Mucosa of rectum (tissue), 2 donors: Measurements from ENCODE around the gene ACTL7B.
"Not testable (repeated sequence)": the region's sequence is repeated elsewhere in the genome, so short reads cannot be mapped to it uniquely, and the experiment has no call there.

Source experiments
- H3K27ac ChIP-seq, 2 donors: one replicate each; pipeline ENCODE4 v1.7.0; 2013; ENCODE audit warnings: inconsistent platforms in 2 of 2, low read depth in 2 of 2, low read length in 2 of 2
- H3K27me3 ChIP-seq, 2 donors: one replicate each; pipeline ENCODE4 v1.7.0; 2013; ENCODE audit warnings: low read length in 2 of 2; ENCODE audit not compliant: control insufficient read depth in 2 of 2, insufficient read depth in 2 of 2
- H3K36me3 ChIP-seq, 2 donors: one replicate each; pipeline ENCODE4 v1.7.0; 2013; ENCODE audit warnings: low read length in 2 of 2; ENCODE audit not compliant: control insufficient read depth in 2 of 2, insufficient read depth in 2 of 2
- H3K4me1 ChIP-seq, 2 donors: one replicate each; pipeline ENCODE4 v1.7.0; 2013; ENCODE audit warnings: low read length in 2 of 2, mild to moderate bottlenecking in 1 of 2; ENCODE audit not compliant: control insufficient read depth in 2 of 2, insufficient read depth in 2 of 2
- H3K4me3 ChIP-seq, 2 donors: one replicate each; pipeline ENCODE4 v1.7.0; 2013; ENCODE audit warnings: low read length in 2 of 2
- H3K9ac ChIP-seq, 2 donors: one replicate each; pipeline ENCODE4 v1.7.0; 2013; ENCODE audit warnings: low read length in 2 of 2, low read depth in 1 of 2, mild to moderate bottlenecking in 1 of 2
- H3K9me3 ChIP-seq, 2 donors: one replicate each; pipeline ENCODE4 v1.7.0; 2013; ENCODE audit warnings: low read length in 2 of 2; ENCODE audit not compliant: control insufficient read depth in 2 of 2
- donor health status: healthy.
- donor health status: Normal muscosa, but diverticular disease.

The ACTL7B gene

GRCh38 chr9:108845947-108846346 is 9.8 kb downstream of the ACTL7B start:
- no peak overlapping the region for H3K27ac ChIP-seq
- H3K9ac ChIP-seq, result no peak overlapping the region
- no peaks in the 10 kb centered on the region for H3K27me3 ChIP-seq
- H3K4me3 ChIP-seq, result no peak overlapping the region
- no peaks in the 10 kb centered on the region for H3K4me1 ChIP-seq
- H3K36me3 ChIP-seq, result no peaks in the 10 kb centered on the region
- no peaks in the 10 kb centered on the region for H3K9me3 ChIP-seq

GRCh38 chr9:108845507-108845906 is 10.3 kb downstream of the ACTL7B start:
- Histone ChIP-seq H3K4me1 (no peaks in the 10 kb centered on the region), H3K4me3 (no peak overlapping the region), H3K9me3 (no peaks in the 10 kb centered on the region), H3K36me3 (no peaks in the 10 kb centered on the region), H3K9ac (no peak overlapping the region), H3K27ac (no peak overlapping the region), H3K27me3 (no peaks in the 10 kb centered on the region)

GRCh38 chr9:108844856-108845255 is 10.9 kb downstream of the ACTL7B start:
- H3K27me3 ChIP-seq, result no peaks in the 10 kb centered on the region
- H3K9ac ChIP-seq, result no peak overlapping the region
- no peaks in the 10 kb centered on the region for H3K9me3 ChIP-seq
- H3K4me3 ChIP-seq, result no peak overlapping the region
- no peaks in the 10 kb centered on the region for H3K36me3 ChIP-seq
- H3K4me1 ChIP-seq, result no peaks in the 10 kb centered on the region
- no peak overlapping the region for H3K27ac ChIP-seq

GRCh38 chr9:108844391-108844790 is 11.4 kb downstream of the ACTL7B start:
- Histone ChIP-seq H3K27me3 (no peaks in the 10 kb centered on the region), H3K36me3 (no peaks in the 10 kb centered on the region), H3K4me3 (no peak overlapping the region), H3K27ac (no peak overlapping the region), H3K4me1 (no peaks in the 10 kb centered on the region), H3K9me3 (no peaks in the 10 kb centered on the region), H3K9ac (no peak overlapping the region)

GRCh38 chr9:108842610-108843295 is 13.0 kb downstream of the ACTL7B start:
- Histone ChIP-seq H3K9ac (no peak overlapping the region), H3K27ac (no peak overlapping the region), H3K27me3 (no peaks in the 10 kb centered on the region), H3K36me3 (no peaks in the 10 kb centered on the region), H3K4me1 (no peaks in the 10 kb centered on the region), H3K9me3 (no peaks in the 10 kb centered on the region), H3K4me3 (no peak overlapping the region)

- not testable (repeated sequence) for H3K9me3 ChIP-seq, H3K36me3 ChIP-seq, H3K27ac ChIP-seq, H3K4me3 ChIP-seq, H3K27me3 ChIP-seq, H3K9ac ChIP-seq, H3K4me1 ChIP-seq
Measured at GRCh38 chr9:108839561-108839960, 16.2 kb downstream of the ACTL7B start.

- Histone ChIP-seq H3K4me1 (no peaks in the 10 kb centered on the region), H3K27ac (no peak overlapping the region), H3K4me3 (no peak overlapping the region), H3K36me3 (no peaks in the 10 kb centered on the region), H3K27me3 (no peaks in the 10 kb centered on the region), H3K9ac (no peak overlapping the region), H3K9me3 (no peaks in the 10 kb centered on the region)
Measured at GRCh38 chr9:108838017-108838416, 17.8 kb downstream of the ACTL7B start.

- no peaks in the 10 kb centered on the region for H3K9me3 ChIP-seq
- H3K4me1 ChIP-seq, result no peaks in the 10 kb centered on the region
- H3K27me3 ChIP-seq, result no peaks in the 10 kb centered on the region
- no peak overlapping the region for H3K4me3 ChIP-seq
- no peak overlapping the region for H3K27ac ChIP-seq
- no peak overlapping the region for H3K9ac ChIP-seq
- no peaks in the 10 kb centered on the region for H3K36me3 ChIP-seq
Measured at GRCh38 chr9:108837530-108837929, 18.3 kb downstream of the ACTL7B start.

GRCh38 chr9:108836781-108837180 is 19.0 kb downstream of the ACTL7B start:
- Histone ChIP-seq H3K4me3 (no peak overlapping the region), H3K4me1 (no peaks in the 10 kb centered on the region), H3K9me3 (no peaks in the 10 kb centered on the region), H3K27me3 (no peaks in the 10 kb centered on the region), H3K9ac (no peak overlapping the region), H3K27ac (no peak overlapping the region), H3K36me3 (no peaks in the 10 kb centered on the region)

GRCh38 chr9:108836319-108836718 is 19.5 kb downstream of the ACTL7B start:
- no peaks in the 10 kb centered on the region for H3K27me3 ChIP-seq
- no peaks in the 10 kb centered on the region for H3K9me3 ChIP-seq
- no peak overlapping the region for H3K9ac ChIP-seq
- H3K36me3 ChIP-seq, result no peaks in the 10 kb centered on the region
- H3K4me3 ChIP-seq, result no peak overlapping the region
- H3K27ac ChIP-seq, result no peak overlapping the region
- no peaks in the 10 kb centered on the region for H3K4me1 ChIP-seq

GRCh38 chr9:108835831-108836230 is 20.0 kb downstream of the ACTL7B start:
- Histone ChIP-seq H3K4me1 (no peaks in the 10 kb centered on the region), H3K9me3 (no peaks in the 10 kb centered on the region), H3K4me3 (no peak overlapping the region), H3K36me3 (no peaks in the 10 kb centered on the region), H3K27ac (no peak overlapping the region), H3K27me3 (no peaks in the 10 kb centered on the region), H3K9ac (no peak overlapping the region)
